ENCODE data around the gene NRIP1.

GRCh38 chr21:14923468-14923867, 141.3 kb downstream of the NRIP1 start:
- TF ChIP-seq E2F1 (CRISPR knock-in tag; IDR thresholded peaks at IDR 0.05) (no peak), ZNF124 (CRISPR knock-in tag; IDR thresholded peaks at IDR 0.05) (no peak), ZMYM3 (CRISPR knock-in tag; IDR thresholded peaks at IDR 0.05) (no peak), CTCF (CRISPR knock-in tag; IDR thresholded peaks at IDR 0.05) (no peak)

Measured in HepG2 (cell line).